22Rv1 (cell line): ENCODE measurements around the gene TOP2B.

ENCODE experiments used
- ZFX ChIP-seq: fragments of 450-650 bp; IDR thresholded peaks from 2 replicates; pipeline ENCODE4 v1.6.1; 2017; ENCODE audit warnings: antibody characterized with exemption, borderline replicate concordance
- TF ChIP-seq, protein P1 (sequence below): fragments of 450-650 bp; IDR thresholded peaks from 2 replicates; pipeline ENCODE4 v1.5.1; 2017; ENCODE audit warnings: mild to moderate bottlenecking

DNA sequence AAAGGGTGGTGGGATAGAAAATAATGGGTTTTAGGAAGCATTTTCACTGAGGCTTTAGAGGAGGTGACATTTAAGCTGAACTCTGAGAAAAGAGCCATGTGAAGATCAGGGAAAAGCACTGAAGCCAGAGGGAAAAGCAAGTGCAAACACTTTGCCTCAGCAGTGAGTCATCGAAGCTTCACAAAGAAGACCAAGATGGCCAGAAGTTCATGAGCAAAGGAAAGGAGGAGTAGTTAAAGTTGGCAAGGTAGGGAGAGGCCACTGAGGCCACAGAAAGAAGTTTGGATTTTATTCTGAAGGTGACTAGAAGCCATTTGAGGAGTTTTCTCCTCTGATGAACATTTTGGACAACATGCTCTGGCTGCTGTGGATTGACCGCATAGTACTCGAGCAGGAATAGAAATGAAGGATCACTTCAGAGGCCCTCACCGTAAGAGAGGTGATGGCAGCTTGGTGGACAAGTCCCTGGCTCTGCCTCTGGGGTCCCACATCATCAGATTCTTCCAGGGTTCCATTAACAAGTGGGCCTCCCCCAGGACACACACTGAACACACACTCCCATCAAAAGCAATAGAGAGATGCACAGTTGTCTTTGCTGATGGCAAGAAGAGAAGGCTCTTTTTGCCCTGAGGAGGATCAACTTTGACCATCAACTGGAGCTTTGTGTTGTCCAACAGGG is 75.5 kb downstream of the TOP2B start:
- TF ChIP-seq, protein P1, sequence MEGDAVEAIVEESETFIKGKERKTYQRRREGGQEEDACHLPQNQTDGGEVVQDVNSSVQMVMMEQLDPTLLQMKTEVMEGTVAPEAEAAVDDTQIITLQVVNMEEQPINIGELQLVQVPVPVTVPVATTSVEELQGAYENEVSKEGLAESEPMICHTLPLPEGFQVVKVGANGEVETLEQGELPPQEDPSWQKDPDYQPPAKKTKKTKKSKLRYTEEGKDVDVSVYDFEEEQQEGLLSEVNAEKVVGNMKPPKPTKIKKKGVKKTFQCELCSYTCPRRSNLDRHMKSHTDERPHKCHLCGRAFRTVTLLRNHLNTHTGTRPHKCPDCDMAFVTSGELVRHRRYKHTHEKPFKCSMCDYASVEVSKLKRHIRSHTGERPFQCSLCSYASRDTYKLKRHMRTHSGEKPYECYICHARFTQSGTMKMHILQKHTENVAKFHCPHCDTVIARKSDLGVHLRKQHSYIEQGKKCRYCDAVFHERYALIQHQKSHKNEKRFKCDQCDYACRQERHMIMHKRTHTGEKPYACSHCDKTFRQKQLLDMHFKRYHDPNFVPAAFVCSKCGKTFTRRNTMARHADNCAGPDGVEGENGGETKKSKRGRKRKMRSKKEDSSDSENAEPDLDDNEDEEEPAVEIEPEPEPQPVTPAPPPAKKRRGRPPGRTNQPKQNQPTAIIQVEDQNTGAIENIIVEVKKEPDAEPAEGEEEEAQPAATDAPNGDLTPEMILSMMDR = no peak
- TF ChIP-seq ZFX = no peak
